Body of pancreas (tissue), 4 donors: ENCODE measurements around the gene GNRH2.

Experiments
- POLR2A ChIP-seq, 3 donors: fragments of 450-650 bp; IDR thresholded peaks; one replicate each; pipeline ENCODE4 v1.6.1; 2016; ENCODE audit warnings: antibody characterized with exemption in 3 of 3, mild to moderate bottlenecking in 2 of 3
- TF ChIP-seq, protein P1 (sequence below), 7 experiments: fragments of 450-650 bp in 4 of 7; fragments of 200-600 bp in 3 of 7; sonication (generic) in 3 of 7; IDR thresholded peaks; one replicate each; pipeline ENCODE4 v1.5.1; 2016 to 2019; ENCODE audit warnings: antibody characterized with exemption in 7 of 7

- TF ChIP-seq POLR2A (IDR thresholded peaks at IDR 0.05): no peak
- TF ChIP-seq, protein P1, sequence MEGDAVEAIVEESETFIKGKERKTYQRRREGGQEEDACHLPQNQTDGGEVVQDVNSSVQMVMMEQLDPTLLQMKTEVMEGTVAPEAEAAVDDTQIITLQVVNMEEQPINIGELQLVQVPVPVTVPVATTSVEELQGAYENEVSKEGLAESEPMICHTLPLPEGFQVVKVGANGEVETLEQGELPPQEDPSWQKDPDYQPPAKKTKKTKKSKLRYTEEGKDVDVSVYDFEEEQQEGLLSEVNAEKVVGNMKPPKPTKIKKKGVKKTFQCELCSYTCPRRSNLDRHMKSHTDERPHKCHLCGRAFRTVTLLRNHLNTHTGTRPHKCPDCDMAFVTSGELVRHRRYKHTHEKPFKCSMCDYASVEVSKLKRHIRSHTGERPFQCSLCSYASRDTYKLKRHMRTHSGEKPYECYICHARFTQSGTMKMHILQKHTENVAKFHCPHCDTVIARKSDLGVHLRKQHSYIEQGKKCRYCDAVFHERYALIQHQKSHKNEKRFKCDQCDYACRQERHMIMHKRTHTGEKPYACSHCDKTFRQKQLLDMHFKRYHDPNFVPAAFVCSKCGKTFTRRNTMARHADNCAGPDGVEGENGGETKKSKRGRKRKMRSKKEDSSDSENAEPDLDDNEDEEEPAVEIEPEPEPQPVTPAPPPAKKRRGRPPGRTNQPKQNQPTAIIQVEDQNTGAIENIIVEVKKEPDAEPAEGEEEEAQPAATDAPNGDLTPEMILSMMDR (IDR thresholded peaks at IDR 0.05): no peak
Observed at GRCh38 chr20:3031524-3032147, 11.8 kb upstream of the GNRH2 start.
